Activated T-helper 1 cell treated with anti-CD3 and anti-CD28 coated beads, Interleukin-2, amount 50 U/mL, for 16 hours (primary cell): ENCODE measurements around the gene TLK2.

Experiments
- DNase-seq, 2 donors: peaks; one replicate each; pipeline ENCODE4 v3.0.0-alpha.2; 2020; ENCODE audit warnings: low read depth in 1 of 2, low spot score in 1 of 2

TLK2 gene

DNA sequence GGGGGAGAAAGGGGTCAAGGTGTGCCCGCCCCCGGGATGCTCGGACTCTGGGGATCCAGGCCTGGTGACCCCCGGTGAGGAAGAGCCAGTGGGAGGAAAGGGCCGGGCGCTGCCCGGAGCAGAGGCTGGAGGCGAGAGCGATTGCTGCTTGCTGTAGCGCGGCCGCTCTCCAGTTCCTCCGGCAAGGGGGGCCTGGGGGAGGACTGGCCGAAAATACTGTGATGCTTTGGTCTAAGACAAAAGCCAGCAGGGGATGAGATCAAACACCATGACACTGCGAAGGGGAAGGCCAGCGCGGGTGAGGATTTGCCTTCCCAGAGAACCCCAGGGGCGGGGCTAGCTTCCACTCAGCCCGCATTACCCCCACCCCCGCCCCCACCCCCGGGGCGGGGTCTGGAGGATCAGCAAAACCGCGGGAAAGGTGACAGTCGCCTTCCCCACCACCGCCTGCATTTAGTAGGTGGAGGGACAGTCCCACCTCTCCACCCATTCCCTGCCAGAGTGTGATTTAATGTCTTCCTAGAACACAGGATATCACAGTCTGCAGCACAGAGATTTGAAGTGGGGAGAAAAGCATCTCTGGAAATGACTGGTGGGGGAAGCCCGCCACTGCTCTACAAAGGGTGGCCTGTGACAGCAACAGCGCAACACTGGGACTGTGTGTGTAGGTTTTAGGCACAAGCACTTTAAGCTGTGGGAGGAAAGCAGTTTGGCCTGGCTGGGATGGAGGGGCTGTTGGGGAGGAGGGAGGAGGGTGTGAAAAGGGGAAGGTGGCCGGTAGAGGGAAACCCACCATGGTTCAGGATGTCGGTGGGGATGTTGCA lies 174.6 kb downstream of the TLK2 start:
- peak in 1 of 2 donors; percentile 67 for DNase-seq

DNA sequence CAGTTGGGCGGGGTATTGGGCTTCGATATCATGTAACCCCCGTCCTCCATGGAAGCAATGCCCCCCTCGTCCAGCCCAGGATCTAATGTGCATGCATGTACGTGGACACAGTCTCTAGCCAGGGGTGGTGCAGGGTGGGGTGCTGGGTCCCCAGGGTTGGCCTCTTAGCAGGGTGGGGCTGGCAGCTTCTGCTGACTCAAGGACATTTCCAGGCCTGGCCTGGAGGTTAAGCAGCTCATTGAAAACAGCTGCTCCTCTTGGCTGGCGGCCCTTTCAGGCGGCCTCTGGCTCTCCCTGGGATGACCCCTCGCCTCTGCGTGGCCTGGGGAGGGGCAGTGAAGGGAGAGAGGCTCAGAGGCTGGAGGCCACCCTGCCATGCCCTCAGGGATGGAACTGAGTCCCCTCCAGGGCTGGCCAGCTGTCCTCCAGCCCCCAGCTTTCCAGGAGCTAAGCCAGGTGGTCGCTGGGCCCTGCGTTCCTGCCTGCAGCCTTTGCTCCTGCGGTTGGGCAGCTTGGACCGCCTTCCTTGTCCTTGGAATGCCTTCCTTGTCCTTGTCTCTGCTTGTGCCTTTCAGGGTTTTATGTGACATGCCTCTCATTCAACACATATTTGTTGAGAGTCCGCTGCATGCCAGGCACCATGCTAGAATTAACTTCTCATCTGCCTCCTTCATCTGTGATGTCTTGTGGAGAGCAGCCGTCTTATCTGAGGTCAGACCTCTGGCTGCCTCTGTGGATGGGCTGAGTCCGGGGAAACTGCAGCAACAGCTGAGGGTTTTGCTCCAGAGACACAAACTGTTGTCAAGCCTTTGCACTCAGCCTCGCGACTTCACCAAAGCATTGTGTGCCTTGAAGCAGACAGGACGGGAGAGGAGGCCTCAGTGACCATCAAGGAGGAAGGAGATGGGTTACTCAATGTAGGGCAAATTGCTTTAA lies 175.5 kb downstream of the TLK2 start:
- DNase-seq = no peak

DNA sequence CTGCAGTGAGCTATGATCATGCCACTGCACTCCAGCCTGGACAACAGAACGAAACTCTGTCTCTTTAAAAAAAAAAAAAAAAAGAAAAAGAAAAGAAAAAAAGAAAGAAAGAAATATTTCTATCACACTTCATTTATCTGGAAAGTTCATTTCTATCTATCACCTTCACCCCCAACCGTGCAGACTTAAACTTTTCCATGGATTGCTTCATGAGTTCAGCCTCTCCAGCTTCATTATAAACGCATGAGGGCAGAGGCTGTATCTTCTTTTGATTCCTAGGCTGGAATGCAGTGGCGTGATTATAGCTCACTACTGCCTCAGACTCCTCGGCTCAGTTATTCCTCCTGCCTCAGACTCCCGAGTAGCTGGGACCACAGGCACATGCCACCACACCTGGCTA lies 177.0 kb downstream of the TLK2 start:
- no peak for DNase-seq

DNA sequence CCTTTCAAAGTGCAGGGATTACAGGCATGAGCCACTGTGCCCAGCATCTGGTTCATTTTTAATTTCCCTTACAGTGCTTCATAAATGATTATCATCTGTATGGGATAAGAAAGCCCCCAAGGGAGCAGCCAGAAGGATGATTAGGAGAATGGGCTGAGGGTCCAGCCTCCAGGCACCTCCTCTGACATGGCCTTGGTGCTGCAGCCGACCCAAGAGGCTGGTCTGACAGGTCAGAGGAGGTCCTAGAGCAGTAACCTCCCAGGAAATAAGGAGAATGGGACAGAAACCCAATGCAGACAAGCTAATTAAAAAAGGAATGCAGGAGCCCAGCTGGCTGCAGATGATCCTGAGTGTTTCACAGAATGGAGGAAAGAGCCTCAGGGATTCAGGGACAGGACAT lies 177.8 kb downstream of the TLK2 start:
- no peak for DNase-seq

GRCh38 chr17:62657145-62657665 lies 178.6 kb downstream of the TLK2 start:
- DNase-seq = no peak

DNA sequence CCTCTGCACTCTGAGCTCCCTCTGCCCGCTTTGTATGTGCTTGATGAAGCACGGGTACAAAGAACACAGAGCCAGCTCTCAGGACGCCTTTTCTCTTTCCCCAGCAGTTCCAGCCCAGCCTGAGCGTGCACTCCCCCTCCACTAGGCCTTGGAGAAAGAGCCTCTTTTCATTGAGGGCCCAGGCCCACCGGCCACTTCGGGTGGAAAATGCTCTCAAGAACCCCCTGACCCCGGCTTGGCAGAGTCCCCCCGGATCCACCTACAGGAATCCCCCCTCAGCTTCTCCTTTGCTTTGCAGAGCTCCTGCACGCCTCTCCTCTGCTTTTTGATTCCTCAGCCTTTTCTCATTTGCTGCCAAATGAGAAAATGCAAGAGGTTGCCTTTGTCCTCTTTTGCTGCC lies 179.1 kb downstream of the TLK2 start:
- DNase-seq = no peak

- no peak for DNase-seq
These were observed 179.7 kb downstream of the TLK2 start for GRCh38 chr17:62658136-62658920.

GRCh38 chr17:62660629-62661118 lies 182.0 kb downstream of the TLK2 start:
- no peak for DNase-seq

DNA sequence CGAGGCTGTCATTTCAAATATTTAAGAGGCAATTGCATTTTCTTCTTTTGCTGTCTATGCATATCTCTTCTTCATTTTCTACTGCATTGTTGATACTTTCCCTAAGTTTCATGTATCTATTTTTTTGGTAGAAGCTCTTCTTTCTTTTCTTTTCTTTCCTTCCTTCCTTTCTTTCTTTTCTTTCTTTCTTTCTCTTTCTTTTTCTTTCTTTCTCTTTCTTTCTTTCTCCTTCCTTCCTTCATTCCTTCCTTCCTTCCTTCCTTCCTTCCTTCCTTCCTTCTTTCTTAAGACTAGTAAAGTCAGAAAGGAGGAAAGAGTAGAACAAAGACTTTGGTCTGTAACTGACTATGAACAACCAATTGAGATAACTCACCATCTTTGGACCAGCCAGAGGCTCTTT lies 182.7 kb downstream of the TLK2 start:
- no peak for DNase-seq

DNA sequence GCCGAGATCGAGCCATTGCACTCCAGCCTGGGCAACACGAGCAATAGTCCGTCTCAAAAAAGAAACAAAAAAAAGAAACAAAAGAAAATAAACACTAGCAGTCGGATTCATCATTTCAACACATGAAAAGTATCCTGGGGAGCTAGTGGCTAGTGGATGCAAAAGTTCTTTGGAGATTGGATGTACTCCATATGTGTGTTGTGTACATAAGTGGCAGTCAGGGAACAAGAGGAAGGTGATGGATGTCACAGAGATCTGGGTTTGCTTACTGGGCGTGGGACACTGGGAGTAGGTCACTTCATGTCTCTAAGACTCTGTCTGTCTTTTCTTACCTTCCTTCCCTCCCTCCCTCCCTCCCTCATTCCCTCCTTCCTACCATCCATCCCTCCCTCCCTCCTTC lies 184.2 kb downstream of the TLK2 start:
- no peak for DNase-seq
